Thyroid gland (tissue), 4 donors: ENCODE measurements around the gene SMTN. TPM values are rescaled to one million over a fixed set of nuclear protein-coding genes. Genes with fewer than 3 reads are reported as not detected.
"Not testable (repeated sequence)": the region's sequence is repeated elsewhere in the genome, so short reads cannot be mapped to it uniquely, and the experiment has no call there.

Source experiments
- DNase-seq, 2 donors: peaks; one replicate each; pipeline ENCODE4 v3.0.0-alpha.2; 2019
- H3K27ac ChIP-seq, 3 donors: fragments of 200-600 bp; sonication (generic); 1 replicate in 2 of 3; 2 replicates in 1 of 3; pipeline ENCODE4 v1.5.1; 2016 to 2019; ENCODE audit warnings: mild to moderate bottlenecking in 1 of 3, moderate library complexity in 1 of 3
- H3K27me3 ChIP-seq: fragments of 200-600 bp; sonication (generic); one replicate; pipeline ENCODE4 v1.5.1; 2019
- H3K36me3 ChIP-seq, 2 donors: fragments of 200-600 bp; sonication (generic); one replicate each; pipeline ENCODE4 v1.5.1; 2016 to 2019
- H3K4me1 ChIP-seq, 2 donors: fragments of 200-600 bp; sonication (generic); one replicate each; pipeline ENCODE4 v1.5.1; 2017 to 2019
- H3K4me3 ChIP-seq, 3 donors: fragments of 200-600 bp; sonication (generic); replicated peaks in 1 of 3; 1 replicate in 2 of 3; 2 replicates in 1 of 3; pipeline ENCODE4 v1.5.1; 2016; ENCODE audit warnings: mild to moderate bottlenecking in 1 of 3
- H3K9me3 ChIP-seq: fragments of 200-600 bp; sonication (generic); one replicate; pipeline ENCODE4 v1.5.1; 2017
- CTCF ChIP-seq, 6 experiments: fragments of 200-600 bp in 3 of 6; fragments of 450-650 bp in 3 of 6; sonication (generic) in 3 of 6; IDR thresholded peaks; one replicate each; pipeline ENCODE4 v1.5.1; 2016 to 2019; ENCODE audit warnings: antibody characterized with exemption in 6 of 6, mild to moderate bottlenecking in 2 of 6, inconsistent platforms in 1 of 6, moderate library complexity in 1 of 6
- POLR2A ChIP-seq, 2 donors: fragments of 450-650 bp; IDR thresholded peaks; one replicate each; pipeline ENCODE4 v1.6.1; 2017; ENCODE audit warnings: antibody characterized with exemption in 2 of 2, mild to moderate bottlenecking in 2 of 2, moderate library complexity in 1 of 2
- WGBS, 2 donors: methylation state at CpG; one replicate each; pipeline ENCODE4 v1.1.5; 2017; 5-methylcytosine and 5-hydroxymethylcytosine counted together
- intact Hi-C: fragments of 100-400 bp; cut with DNase I; formaldehyde crosslinking; loops from one replicate; pipeline ENCODE4 v1.15.1; 2023
- total RNA-seq, 4 donors: library from RNA; depleted of rRNA; stranded (reverse); fragments of >200 nt; gene quantifications; one replicate each; pipeline ENCODE4 v1.2.3, GENCODE V29; 2016

Gene SMTN
- total RNA-seq, 4 donors from 2014 or later: 46.2 to 60.3 (median 54.2) TPM

DNA sequence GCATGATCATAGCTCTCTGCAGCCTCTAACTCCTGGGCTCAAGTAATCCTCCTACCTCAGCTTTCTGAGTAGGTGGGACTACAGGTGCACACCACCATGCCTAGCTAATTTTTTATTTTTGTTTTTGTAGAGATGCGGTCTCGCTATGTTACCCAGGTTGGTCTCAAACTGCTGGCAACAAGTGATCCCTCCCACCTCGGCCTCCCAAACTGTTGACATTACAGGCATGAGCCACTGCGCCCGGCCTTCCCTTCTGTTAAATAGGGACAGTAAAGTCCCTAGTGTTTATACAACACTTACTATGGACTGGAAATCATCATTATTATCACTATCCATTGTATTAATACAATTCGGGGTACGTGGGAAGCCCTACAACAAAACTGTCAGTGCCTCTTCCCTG lies 13.6 kb downstream of the SMTN start:
- intact Hi-C loops: no loop called here
- no peaks in the 10 kb centered on the region for H3K9me3 ChIP-seq
- H3K27ac ChIP-seq: no peak overlapping the region
- 91 to 92% methylated on average over 7 of the region's 7 CpGs for WGBS, 2 donors
- no peaks in the 10 kb centered on the region for H3K27me3 ChIP-seq
- TF ChIP-seq CTCF (IDR thresholded peaks at IDR 0.05) (no peak), POLR2A (IDR thresholded peaks at IDR 0.05) (no peak)
- H3K36me3 ChIP-seq: peaks cover 39 to 41% of the 10 kb centered on the region in 2 donors
- H3K4me1 ChIP-seq: peaks cover 11 to 14% of the 10 kb centered on the region in 2 donors
- H3K4me3 ChIP-seq: no peak overlapping the region
- no peak for DNase-seq

GRCh38 chr22:31095637-31096249 lies 14.6 kb downstream of the SMTN start:
- intact Hi-C loops: no loop called here
- Histone ChIP-seq H3K4me1 (peaks cover 11 to 14% of the 10 kb centered on the region in 2 donors), H3K9me3 (no peaks in the 10 kb centered on the region), H3K27me3 (no peaks in the 10 kb centered on the region), H3K36me3 (peaks cover 38% of the 10 kb centered on the region in 2 donors), H3K27ac (no peak overlapping the region), H3K4me3 (no peak overlapping the region)
- no peak for DNase-seq
- TF ChIP-seq CTCF (IDR thresholded peaks at IDR 0.05) (no peak), POLR2A (IDR thresholded peaks at IDR 0.05) (no peak)
- WGBS, 2 donors: 88 to 96% methylated on average over 3 of the region's 3 CpGs

- Histone ChIP-seq H3K4me1 (peaks cover 11 to 14% of the 10 kb centered on the region in 2 donors), H3K27me3 (no peaks in the 10 kb centered on the region), H3K36me3 (peaks cover 27 to 33% of the 10 kb centered on the region in 2 donors), H3K27ac (no peak overlapping the region), H3K4me3 (no peak overlapping the region), H3K9me3 (no peaks in the 10 kb centered on the region)
- intact Hi-C loops: no loop called here
- TF ChIP-seq POLR2A (IDR thresholded peaks at IDR 0.05) (no peak), CTCF (IDR thresholded peaks at IDR 0.05) (no peak)
- no peak for DNase-seq
- WGBS, 2 donors: 90 to 95% methylated on average over 22 to 27 of the region's 27 CpGs
These were observed 15.7 kb downstream of the SMTN start for GRCh38 chr22:31096657-31097279.

GRCh38 chr22:31097539-31097938 lies 16.4 kb downstream of the SMTN start:
- H3K4me3 ChIP-seq, DNase-seq, intact Hi-C loops, H3K27ac ChIP-seq, H3K9me3 ChIP-seq, H3K27me3 ChIP-seq: not testable (repeated sequence)
- Histone ChIP-seq H3K4me1 (peaks cover 8 to 10% of the 10 kb centered on the region in 2 donors), H3K36me3 (peaks cover 24 to 28% of the 10 kb centered on the region in 2 donors)
- WGBS, 2 donors: 99% methylated on average over 5 of the region's 5 CpGs

- intact Hi-C loops: no loop called here
- Histone ChIP-seq H3K36me3 (peaks cover 24% of the 10 kb centered on the region in 2 donors), H3K27ac (no peak overlapping the region), H3K9me3 (no peaks in the 10 kb centered on the region), H3K27me3 (no peaks in the 10 kb centered on the region), H3K4me3 (no peak overlapping the region), H3K4me1 (peaks cover 2 to 5% of the 10 kb centered on the region in 2 donors)
- WGBS, 2 donors: 79 to 83% methylated on average over 7 to 10 of the region's 10 CpGs
- DNase-seq: no peak
- no peak for TF ChIP-seq POLR2A (IDR thresholded peaks at IDR 0.05)
- TF ChIP-seq CTCF (IDR thresholded peaks at IDR 0.05): no peak
These were observed 17.0 kb downstream of the SMTN start for GRCh38 chr22:31097941-31098631.
